IMR-90 (cell line): Measurements from ENCODE around the gene RNGTT. TPM values are rescaled to one million over a fixed set of nuclear protein-coding genes. Genes with fewer than 3 reads are reported as not detected.

ENCODE experiments used
- ATAC-seq: fragments of 200-7000 bp; cut with Tn5 transposase; 2 replicates; pipeline ENCODE4 v1.9.1; 2020; ENCODE audit warnings: low read depth, mild to moderate bottlenecking, moderate library complexity
- BruUV-seq: library from RNA; stranded (reverse); fragments of 400-500 nt; replicated peaks from 2 replicates; lab custom pipeline; 2021; lab: Mats Ljungman, UMichigan
- CTCF ChIA-PET: fragments of 300-600 bp; formaldehyde crosslinking; extraction: SDS; loops from one replicate; lab custom pipeline; 2021; ENCODE audit warnings: antibody characterized with exemption; lab: Yijun Ruan, JAX
- POLR2A ChIA-PET: fragments of 300-600 bp; sonication (Branson Sonifier 250); formaldehyde crosslinking; loops from one replicate; lab custom pipeline; 2022; ENCODE audit warnings: antibody characterized with exemption; ENCODE audit not compliant: unreplicated experiment; lab: Charles Lee
- DNase-seq: peaks from one replicate; pipeline ENCODE4 v3.0.0; 2013
- H2AFZ ChIP-seq: replicated peaks from 2 replicates; pipeline ENCODE3; 2013; ENCODE audit warnings: low read length, mild to moderate bottlenecking; ENCODE audit not compliant: poor library complexity
- H2AK5ac ChIP-seq: 2 replicates; pipeline ENCODE4 v1.6.1; 2013; ENCODE audit warnings: low read depth, low read length, inconsistent platforms
- H2AK9ac ChIP-seq: replicated peaks from 2 replicates; pipeline ENCODE3; 2013; ENCODE audit warnings: mild to moderate bottlenecking, low read depth, low read length, moderate library complexity; ENCODE audit not compliant: poor library complexity
- H2BK120ac ChIP-seq: 2 replicates; pipeline ENCODE4 v1.6.1; 2013; ENCODE audit warnings: low read depth, low read length, inconsistent platforms
- H2BK15ac ChIP-seq: 3 replicates; pipeline ENCODE4 v1.6.1; 2013; ENCODE audit warnings: low read depth, low read length, inconsistent platforms
- H2BK20ac ChIP-seq: 2 replicates; pipeline ENCODE4 v1.6.1; 2013; ENCODE audit warnings: low read depth, mild to moderate bottlenecking, inconsistent platforms, low read length, moderate library complexity
- H2BK5ac ChIP-seq: 2 replicates; pipeline ENCODE4 v1.6.1; 2013; ENCODE audit warnings: mild to moderate bottlenecking, low read depth, low read length, inconsistent platforms; ENCODE audit not compliant: poor library complexity, severe bottlenecking
- H3K14ac ChIP-seq: replicated peaks from 2 replicates; pipeline ENCODE4 v1.6.1; 2013; ENCODE audit warnings: low read depth, low read length, inconsistent platforms
- H3K18ac ChIP-seq: 2 replicates; pipeline ENCODE4 v1.6.1; 2013; ENCODE audit warnings: low read depth, low read length, control low read depth
- H3K23ac ChIP-seq: 2 replicates; pipeline ENCODE4 v1.6.1; 2013; ENCODE audit warnings: low read depth, low read length, inconsistent platforms
- H3K27ac ChIP-seq: 2 replicates; pipeline ENCODE4 v1.5.1; 2013; ENCODE audit warnings: mild to moderate bottlenecking, control low read depth, low read length; ENCODE audit not compliant: insufficient read depth
- H3K27me3 ChIP-seq: 2 replicates; pipeline ENCODE4 v1.6.1; 2013; ENCODE audit warnings: low read length; ENCODE audit not compliant: control insufficient read depth, insufficient read depth
- H3K36me3 ChIP-seq: 2 replicates; pipeline ENCODE4 v1.6.1; 2013; ENCODE audit warnings: low read length, mixed read lengths; ENCODE audit not compliant: control insufficient read depth, insufficient read depth
- H3K4ac ChIP-seq: 2 replicates; pipeline ENCODE4 v1.6.1; 2013; ENCODE audit warnings: low read depth, low read length, inconsistent platforms
- H3K4me1 ChIP-seq: 2 replicates; pipeline ENCODE4 v1.6.1; 2013; ENCODE audit warnings: low read length, mixed read lengths; ENCODE audit not compliant: control insufficient read depth, insufficient read depth
- H3K4me2 ChIP-seq: 2 replicates; pipeline ENCODE4 v1.6.1; 2013; ENCODE audit warnings: low read depth, mild to moderate bottlenecking, control low read depth, low read length, moderate library complexity
- H3K4me3 ChIP-seq: 2 replicates; pipeline ENCODE4 v1.5.1; 2013; ENCODE audit warnings: low read depth, mild to moderate bottlenecking, control low read depth, low read length, moderate library complexity; ENCODE audit not compliant: insufficient read depth
- H3K56ac ChIP-seq: 2 replicates; pipeline ENCODE4 v1.6.1; 2013; ENCODE audit warnings: low read length, inconsistent platforms; ENCODE audit not compliant: insufficient read depth; ENCODE audit errors: extremely low read depth
- H3K79me1 ChIP-seq, 2 experiments: 2 replicates each; pipeline ENCODE4 v1.6.1; 2013; ENCODE audit warnings: low read length in 2 of 2, inconsistent platforms in 1 of 2, low read depth in 1 of 2
- H3K9ac ChIP-seq: 2 replicates; pipeline ENCODE4 v1.6.1; 2013; ENCODE audit warnings: low read depth, low read length, control low read depth
- H3K9me1 ChIP-seq: 2 replicates; pipeline ENCODE4 v1.6.1; 2013; ENCODE audit warnings: low read length, inconsistent platforms; ENCODE audit not compliant: insufficient read depth
- H3K9me3 ChIP-seq: 2 replicates; pipeline ENCODE4 v1.6.1; 2013; ENCODE audit warnings: low read length; ENCODE audit not compliant: control insufficient read depth, insufficient read depth
- H4K20me1 ChIP-seq: 2 replicates; pipeline ENCODE4 v1.6.1; 2013; ENCODE audit warnings: low read length, inconsistent platforms; ENCODE audit not compliant: insufficient read depth
- H4K5ac ChIP-seq: 2 replicates; pipeline ENCODE4 v1.6.1; 2013; ENCODE audit warnings: mild to moderate bottlenecking, low read depth, low read length, control low read depth
- H4K8ac ChIP-seq, 2 experiments: 2 replicates each; pipeline ENCODE4 v1.6.1; 2013; ENCODE audit warnings: low read depth in 2 of 2, low read length in 2 of 2, control low read depth in 1 of 2, inconsistent platforms in 1 of 2
- H4K91ac ChIP-seq: 2 replicates; pipeline ENCODE4 v1.6.1; 2013; ENCODE audit warnings: low read depth, low read length, inconsistent platforms; ENCODE audit not compliant: insufficient read depth
- CEBPB ChIP-seq: IDR thresholded peaks from 2 replicates; pipeline ENCODE4 v1.6.1; 2012; ENCODE audit warnings: low read depth, low read length, improper control_type of control experiment
- MXI1 ChIP-seq: IDR thresholded peaks from 2 replicates; pipeline ENCODE4 v1.6.1; 2012; ENCODE audit warnings: low read depth, mild to moderate bottlenecking, low read length, moderate library complexity, borderline replicate concordance
- SMC3 ChIP-seq: fragments of 150-350 bp; IDR thresholded peaks from 2 replicates; pipeline ENCODE4 v1.6.1; 2016; ENCODE audit warnings: low read depth, mild to moderate bottlenecking, antibody characterized with exemption, low read length, moderate library complexity
- dilution Hi-C: fragments of 300-500 bp; cut with HindIII; formaldehyde crosslinking; loops from one replicate; pipeline ENCODE4 v1.14.3; 2018; ENCODE audit warnings: low sequenced_read_pairs; ENCODE audit not compliant: unreplicated experiment
- in situ Hi-C: fragments of 300-500 bp; cut with MboI; formaldehyde crosslinking; loops from 3 replicates; pipeline ENCODE4 v1.14.3; 2019; ENCODE audit warnings: low sequenced_read_pairs, inconsistent platforms, mixed read lengths
- intact Hi-C: fragments of 100-400 bp; cut with micrococcal nuclease; formaldehyde crosslinking; loops from 2 replicates; pipeline ENCODE4 v1.10.0; 2022
- polyA plus RNA-seq, 3 experiments: library from polyadenylated mRNA; depleted of rRNA; stranded (reverse); fragments of >200 nt; gene quantifications; 2 replicates each; pipeline ENCODE4 v1.2.3, GENCODE V29; 2012; ENCODE audit warnings: low replicate concordance in 1 of 3
- total RNA-seq: library from RNA; depleted of rRNA; stranded (reverse); fragments of >200 nt; gene quantifications from 2 replicates; pipeline ENCODE4 v1.2.3, GENCODE V29; 2012
- TF ChIP-seq, protein P1 (sequence below): fragments of 150-350 bp; IDR thresholded peaks from 2 replicates; pipeline ENCODE4 v1.6.1; 2016; ENCODE audit warnings: low read depth, mild to moderate bottlenecking, low read length, moderate library complexity, borderline replicate concordance

RNGTT gene
- total and polyA plus RNA-seq, 2 of the 4 experiments (the other 2 are of a cell fraction), result 5.4 to 21.7 TPM

DNA sequence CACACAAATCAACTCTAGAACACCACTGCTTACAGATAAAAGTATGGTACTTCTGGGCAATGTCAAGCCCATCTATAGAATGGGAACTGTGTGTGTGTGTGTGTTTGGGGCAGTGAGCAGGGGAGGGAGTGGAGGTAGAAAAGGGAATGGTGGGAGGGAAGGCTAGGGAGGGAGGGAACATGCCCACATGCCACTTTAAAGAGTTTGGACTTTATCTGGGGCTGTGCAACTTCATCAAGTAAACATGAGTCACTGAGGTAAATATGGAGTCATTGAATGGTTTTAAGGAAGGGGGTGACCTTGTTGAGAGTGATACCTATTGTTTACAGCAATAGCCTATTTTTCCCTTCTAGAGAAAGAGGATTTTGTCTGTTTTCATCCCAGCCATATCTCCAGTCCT, 22.5 kb upstream of the RNGTT start:
- intact Hi-C loops (no loop called here), dilution Hi-C loops (no loop called here), in situ Hi-C loops (loop anchor here (10.0 to 25.0 kb wide), 3 partner anchors 89 to 626 kb away; partner anchors contain the start of gene UBE2J1)
- no peaks in the 10 kb centered on the region for H3K9me1 ChIP-seq
- H2BK20ac ChIP-seq, result no peak overlapping the region
- no peak overlapping the region for H4K91ac ChIP-seq
- no peak overlapping the region for H2AK5ac ChIP-seq
- no peak overlapping the region for H2AK9ac ChIP-seq
- no peaks in the 10 kb centered on the region for H3K36me3 ChIP-seq
- H3K4me3 ChIP-seq, result no peak overlapping the region
- H3K14ac ChIP-seq, result no peak overlapping the region
- no peak overlapping the region for H3K4me2 ChIP-seq
- H3K56ac ChIP-seq, result no peak overlapping the region
- H3K23ac ChIP-seq, result no peak overlapping the region
- H3K9ac ChIP-seq, result no peak overlapping the region
- H4K8ac ChIP-seq, result no peak overlapping the region
- no peak overlapping the region for H2BK15ac ChIP-seq
- BruUV-seq, result no TSS peak
- ATAC-seq, result no peak
- CTCF ChIA-PET, result no interaction called here
- H3K27ac ChIP-seq, result no peak overlapping the region
- no peaks in the 10 kb centered on the region for H4K20me1 ChIP-seq
- TF ChIP-seq CEBPB (no peak), SMC3 (no peak), MXI1 (no peak)
- TF ChIP-seq, protein P1, sequence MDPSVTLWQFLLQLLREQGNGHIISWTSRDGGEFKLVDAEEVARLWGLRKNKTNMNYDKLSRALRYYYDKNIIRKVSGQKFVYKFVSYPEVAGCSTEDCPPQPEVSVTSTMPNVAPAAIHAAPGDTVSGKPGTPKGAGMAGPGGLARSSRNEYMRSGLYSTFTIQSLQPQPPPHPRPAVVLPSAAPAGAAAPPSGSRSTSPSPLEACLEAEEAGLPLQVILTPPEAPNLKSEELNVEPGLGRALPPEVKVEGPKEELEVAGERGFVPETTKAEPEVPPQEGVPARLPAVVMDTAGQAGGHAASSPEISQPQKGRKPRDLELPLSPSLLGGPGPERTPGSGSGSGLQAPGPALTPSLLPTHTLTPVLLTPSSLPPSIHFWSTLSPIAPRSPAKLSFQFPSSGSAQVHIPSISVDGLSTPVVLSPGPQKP, result no peak
- H3K27me3 ChIP-seq, result peaks cover 3% of the 10 kb centered on the region; the same call in 1 of the 2 replicates
- no peaks in the 10 kb centered on the region for H3K4me1 ChIP-seq
- no peak overlapping the region for H3K18ac ChIP-seq
- H3K9me3 ChIP-seq, result no peaks in the 10 kb centered on the region
- H2BK120ac ChIP-seq, result no peak overlapping the region
- no peak overlapping the region for H3K4ac ChIP-seq
- no peak overlapping the region for H2AFZ ChIP-seq
- H4K5ac ChIP-seq, result no peak overlapping the region
- H2BK5ac ChIP-seq, result no peak overlapping the region
- H3K79me1 ChIP-seq, result no peaks in the 10 kb centered on the region
- POLR2A ChIA-PET, result interaction anchor here (0.5 kb wide), 1 partner anchor 187 kb away, joined by 3 read pairs; no protein-coding TSS in a partner anchor
- DNase-seq, result no peak
